T-helper 2 cell treated with Interferon-gamma antibody and Interleukin-4, amounts not matched to agents 5 μg/mL and 100 μg/mL, for 36 hours (primary cell): ENCODE measurements around the gene ORM1.
A peak's percentile ranks its signal among the peaks of the same experiment; 100 is the strongest.

Experiments used
- DNase-seq: peaks from one replicate; pipeline ENCODE4 v3.0.0; 2021; ENCODE audit warnings: low spot score
- H3K27ac Mint-ChIP-seq: one replicate; pipeline ENCODE4 v1.8.0; 2021; ENCODE audit warnings: mild to moderate bottlenecking, mixed read lengths
- H3K27me3 Mint-ChIP-seq: one replicate; pipeline ENCODE4 v1.8.0; 2021; ENCODE audit warnings: low read depth, mixed read lengths
- H3K36me3 Mint-ChIP-seq: one replicate; pipeline ENCODE4 v1.8.0; 2021; ENCODE audit warnings: low read depth, mixed read lengths
- H3K4me1 Mint-ChIP-seq: one replicate; pipeline ENCODE4 v1.8.0; 2021; ENCODE audit warnings: low read depth, mixed read lengths
- H3K4me3 Mint-ChIP-seq: one replicate; pipeline ENCODE4 v1.8.0; 2022; ENCODE audit warnings: mild to moderate bottlenecking, moderate library complexity, mixed read lengths
- H3K9me3 Mint-ChIP-seq: one replicate; pipeline ENCODE4 v1.8.0; 2021; ENCODE audit warnings: mixed read lengths

ORM1 gene

GRCh38 chr9:114309096-114309495 lies 13.8 kb upstream of the ORM1 start:
- Mint-ChIP-seq H3K4me3 (no peak overlapping the region), H3K36me3 (no peaks in the 10 kb centered on the region), H3K27me3 (no peaks in the 10 kb centered on the region), H3K9me3 (no peaks in the 10 kb centered on the region), H3K4me1 (no peaks in the 10 kb centered on the region), H3K27ac (no peak overlapping the region)
- no peak for DNase-seq

DNA sequence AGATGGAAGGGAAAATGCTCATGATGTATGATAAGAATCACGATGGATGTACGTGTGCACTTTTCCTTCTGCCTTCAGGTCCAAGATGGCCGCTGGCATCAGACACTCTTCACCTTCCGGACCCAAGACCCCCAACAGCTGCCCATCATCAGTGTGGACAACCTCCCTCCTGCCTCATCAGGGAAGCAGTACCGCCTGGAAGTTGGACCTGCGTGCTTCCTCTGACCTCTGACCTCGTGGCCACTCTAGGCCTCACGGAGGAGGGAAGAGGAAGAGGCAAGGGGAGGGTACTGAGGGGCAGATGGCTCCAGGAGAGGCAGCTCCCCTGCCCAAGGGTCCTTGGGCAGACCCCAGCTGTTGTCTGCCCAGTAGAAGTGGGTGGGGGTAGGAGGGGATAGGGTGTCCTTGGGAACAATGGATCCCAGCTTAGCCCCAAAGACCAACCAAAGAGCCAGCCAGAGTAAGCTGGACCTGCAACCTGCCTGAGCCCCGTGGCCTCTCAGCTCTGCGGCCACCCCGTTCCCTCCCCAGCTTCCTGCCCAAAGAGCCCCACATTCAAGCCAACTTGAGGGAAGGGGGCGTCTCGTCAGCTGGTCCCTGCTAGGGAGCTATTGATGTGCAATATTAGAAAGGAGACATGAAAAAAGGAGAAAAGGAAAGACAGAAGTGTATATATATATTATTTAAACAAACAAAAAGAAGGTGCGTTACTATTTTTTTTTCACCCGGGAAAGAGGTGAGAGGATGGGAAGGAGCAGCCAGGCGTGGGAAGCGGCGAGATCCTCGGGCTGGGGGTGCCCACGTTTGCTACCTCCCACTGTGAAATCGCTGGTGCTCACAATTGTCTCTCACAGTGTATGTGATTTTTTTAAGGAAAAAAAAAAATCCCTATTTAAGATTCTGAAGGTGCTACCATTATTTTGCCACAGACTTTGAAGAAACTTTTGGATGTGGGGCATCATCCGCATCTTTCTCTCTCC lies 12.1 kb upstream of the ORM1 start:
- no peaks in the 10 kb centered on the region for H3K36me3 Mint-ChIP-seq
- no peak overlapping the region for H3K27ac Mint-ChIP-seq
- no peak overlapping the region for H3K4me3 Mint-ChIP-seq
- H3K9me3 Mint-ChIP-seq: no peaks in the 10 kb centered on the region
- H3K4me1 Mint-ChIP-seq: no peaks in the 10 kb centered on the region
- no peaks in the 10 kb centered on the region for H3K27me3 Mint-ChIP-seq
- no peak for DNase-seq

- H3K4me1 Mint-ChIP-seq: no peaks in the 10 kb centered on the region
- no peak overlapping the region for H3K4me3 Mint-ChIP-seq
- no peak for DNase-seq
- no peaks in the 10 kb centered on the region for H3K27me3 Mint-ChIP-seq
- no peaks in the 10 kb centered on the region for H3K9me3 Mint-ChIP-seq
- no peak overlapping the region for H3K27ac Mint-ChIP-seq
- no peaks in the 10 kb centered on the region for H3K36me3 Mint-ChIP-seq
Measured at GRCh38 chr9:114311571-114312512, 11.1 kb upstream of the ORM1 start.

- Mint-ChIP-seq H3K36me3 (no peaks in the 10 kb centered on the region), H3K27ac (no peak overlapping the region), H3K9me3 (no peaks in the 10 kb centered on the region), H3K4me1 (no peaks in the 10 kb centered on the region), H3K27me3 (no peaks in the 10 kb centered on the region), H3K4me3 (no peak overlapping the region)
- DNase-seq: no peak
Measured at GRCh38 chr9:114312513-114312875, 10.4 kb upstream of the ORM1 start.

DNA sequence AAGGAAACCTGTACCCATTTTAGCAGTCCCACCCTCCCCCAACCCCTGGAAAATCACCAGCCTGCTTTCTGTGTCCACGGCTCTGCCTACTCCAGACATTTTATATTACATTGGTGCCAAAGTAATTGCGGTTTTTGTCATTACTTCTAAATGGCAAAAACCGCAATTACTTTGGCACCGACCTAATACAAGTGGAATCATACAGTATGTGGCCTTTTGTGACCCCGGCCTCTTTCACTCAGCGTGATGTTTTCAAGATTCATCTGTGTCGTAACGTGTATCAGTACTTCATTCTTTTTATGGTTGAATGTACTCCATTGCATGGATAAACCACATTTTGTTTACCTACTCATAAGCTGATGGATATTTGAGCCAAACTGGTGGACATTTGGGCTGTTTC lies 9.7 kb upstream of the ORM1 start:
- Mint-ChIP-seq H3K36me3 (no peaks in the 10 kb centered on the region), H3K27me3 (no peaks in the 10 kb centered on the region), H3K27ac (no peak overlapping the region), H3K4me3 (no peak overlapping the region), H3K4me1 (peaks cover 5% of the 10 kb centered on the region), H3K9me3 (no peaks in the 10 kb centered on the region)
- no peak for DNase-seq

DNA sequence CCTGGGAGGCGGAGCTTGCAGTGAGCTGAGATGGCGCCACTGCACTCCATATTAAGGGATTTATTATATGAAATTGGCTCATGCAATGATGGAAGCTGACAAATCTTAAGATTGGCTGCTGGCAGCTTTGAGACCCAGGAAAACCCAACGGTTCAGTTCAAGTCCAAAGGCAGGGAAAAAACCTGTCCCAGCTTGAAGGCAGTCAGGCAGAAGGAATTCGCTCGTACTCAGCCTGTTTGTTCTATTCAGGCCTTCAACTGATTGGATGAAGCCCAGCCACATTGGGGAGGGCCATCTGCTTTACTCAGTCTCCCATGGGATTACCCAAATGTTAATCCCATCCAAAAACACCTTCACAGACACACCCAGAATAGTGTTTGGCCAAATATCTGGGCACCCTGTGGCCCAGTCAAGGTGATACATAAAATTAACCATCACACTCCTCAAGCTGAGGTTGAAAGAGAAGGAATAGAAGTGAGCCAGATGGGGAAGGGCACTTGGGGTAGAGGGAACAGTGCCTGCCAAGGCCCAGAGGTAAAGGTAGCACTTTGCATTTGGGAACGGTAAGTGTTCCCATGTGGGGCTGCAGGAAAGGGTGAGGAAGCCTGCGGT lies 8.5 kb upstream of the ORM1 start:
- Mint-ChIP-seq H3K36me3 (no peaks in the 10 kb centered on the region), H3K4me3 (no peak overlapping the region), H3K9me3 (no peaks in the 10 kb centered on the region), H3K27me3 (no peaks in the 10 kb centered on the region), H3K27ac (no peak overlapping the region), H3K4me1 (peaks cover 5% of the 10 kb centered on the region)
- DNase-seq: no peak

- H3K27ac Mint-ChIP-seq: peak overlapping the region; percentile 55
- DNase-seq: no peak
- H3K9me3 Mint-ChIP-seq: no peaks in the 10 kb centered on the region
- no peaks in the 10 kb centered on the region for H3K36me3 Mint-ChIP-seq
- H3K4me1 Mint-ChIP-seq: peaks cover 5% of the 10 kb centered on the region
- no peak overlapping the region for H3K4me3 Mint-ChIP-seq
- H3K27me3 Mint-ChIP-seq: no peaks in the 10 kb centered on the region
Measured at GRCh38 chr9:114314881-114315722, 7.8 kb upstream of the ORM1 start.

GRCh38 chr9:114315723-114316363 lies 7.1 kb upstream of the ORM1 start:
- no peak for DNase-seq
- Mint-ChIP-seq H3K27me3 (no peaks in the 10 kb centered on the region), H3K36me3 (no peaks in the 10 kb centered on the region), H3K9me3 (no peaks in the 10 kb centered on the region), H3K4me3 (no peak overlapping the region), H3K27ac (no peak overlapping the region), H3K4me1 (peaks cover 5% of the 10 kb centered on the region)

DNA sequence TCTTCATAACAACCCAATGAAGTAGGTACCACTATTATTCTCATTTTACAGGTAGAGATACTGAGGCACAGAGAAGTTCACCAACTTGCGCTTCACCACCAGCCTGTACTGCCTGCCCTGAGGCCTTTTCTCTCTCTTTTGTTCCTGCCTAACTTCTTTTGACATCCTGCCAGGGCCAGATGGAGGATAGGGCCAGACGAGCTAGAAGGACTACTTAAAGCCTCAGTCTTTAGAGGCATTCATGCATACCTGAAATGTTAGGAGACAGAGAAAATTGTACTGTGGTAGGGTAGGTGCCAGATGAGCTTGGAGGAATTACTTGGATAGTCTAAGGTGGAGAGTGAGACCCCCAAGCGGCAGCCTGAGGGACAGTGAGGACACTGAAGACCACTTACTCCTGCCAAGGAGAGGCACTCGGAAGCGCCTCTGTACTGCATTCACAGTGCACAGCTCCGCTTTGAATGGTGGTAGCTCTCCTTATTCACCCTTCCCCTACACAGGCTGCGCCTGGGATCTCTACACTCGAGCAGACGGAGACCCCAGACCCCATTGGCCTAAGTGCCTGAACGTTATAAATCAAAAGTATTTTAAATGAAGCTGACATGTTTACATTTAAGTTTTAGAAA lies 6.2 kb upstream of the ORM1 start:
- Mint-ChIP-seq H3K4me1 (peaks cover 5% of the 10 kb centered on the region), H3K9me3 (no peaks in the 10 kb centered on the region), H3K27ac (no peak overlapping the region), H3K4me3 (no peak overlapping the region), H3K27me3 (no peaks in the 10 kb centered on the region), H3K36me3 (no peaks in the 10 kb centered on the region)
- DNase-seq: no peak

DNA sequence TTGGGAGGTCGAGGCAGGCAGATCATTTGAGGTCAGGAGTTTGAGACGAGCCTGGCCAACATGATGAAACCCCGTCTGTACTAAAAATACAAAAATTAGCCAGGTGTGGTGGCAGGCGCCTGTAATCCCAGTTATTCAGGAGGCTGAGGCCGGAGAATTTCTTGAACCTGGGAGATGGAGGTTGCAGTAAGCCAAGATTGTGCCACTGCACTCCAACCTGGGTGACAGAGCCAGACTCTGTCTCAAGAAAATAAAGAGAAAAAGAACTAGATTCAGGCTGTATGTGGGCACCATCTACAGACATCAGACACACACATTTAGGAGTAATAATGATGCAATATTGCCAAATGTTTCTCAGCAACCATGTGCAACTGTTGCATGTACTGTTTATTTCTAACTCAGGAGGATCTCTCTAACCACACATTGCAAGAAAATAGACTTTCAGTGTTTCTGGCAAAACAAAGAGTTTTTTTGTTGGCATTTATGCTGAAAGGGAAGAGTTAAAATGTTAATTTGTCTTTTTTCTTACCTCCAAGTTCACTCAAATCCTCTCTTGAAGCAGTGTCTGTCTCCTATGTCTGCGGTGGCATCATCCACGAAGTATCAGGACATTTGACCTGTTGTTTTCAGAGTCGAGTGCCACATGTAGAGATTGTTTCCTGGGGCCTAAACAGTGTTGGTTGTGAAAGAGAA lies 5.1 kb upstream of the ORM1 start:
- Mint-ChIP-seq H3K9me3 (no peaks in the 10 kb centered on the region), H3K27ac (no peak overlapping the region), H3K4me1 (peaks cover 5% of the 10 kb centered on the region), H3K27me3 (no peaks in the 10 kb centered on the region), H3K36me3 (no peaks in the 10 kb centered on the region), H3K4me3 (no peak overlapping the region)
- no peak for DNase-seq

GRCh38 chr9:114318416-114318815 lies 4.5 kb upstream of the ORM1 start:
- no peaks in the 10 kb centered on the region for H3K27me3 Mint-ChIP-seq
- no peak overlapping the region for H3K4me3 Mint-ChIP-seq
- H3K27ac Mint-ChIP-seq: no peak overlapping the region
- H3K9me3 Mint-ChIP-seq: no peaks in the 10 kb centered on the region
- H3K36me3 Mint-ChIP-seq: no peaks in the 10 kb centered on the region
- H3K4me1 Mint-ChIP-seq: peaks cover 5% of the 10 kb centered on the region
- DNase-seq: no peak

GRCh38 chr9:114319147-114319546 lies 3.8 kb upstream of the ORM1 start:
- no peak overlapping the region for H3K27ac Mint-ChIP-seq
- no peaks in the 10 kb centered on the region for H3K9me3 Mint-ChIP-seq
- no peaks in the 10 kb centered on the region for H3K27me3 Mint-ChIP-seq
- peaks cover 5% of the 10 kb centered on the region for H3K4me1 Mint-ChIP-seq
- no peaks in the 10 kb centered on the region for H3K36me3 Mint-ChIP-seq
- H3K4me3 Mint-ChIP-seq: no peak overlapping the region
- DNase-seq: no peak
